Neutrophil (primary cell): ENCODE data around the gene PERM1.
A peak's percentile ranks its signal among the peaks of the same experiment; 100 is the strongest.

Experiments
- H3K27ac ChIP-seq: fragments of 200-600 bp; sonication (generic); 2 replicates; pipeline ENCODE4 v1.5.1; 2016; ENCODE audit warnings: mild to moderate bottlenecking, moderate library complexity
- H3K27me3 ChIP-seq: fragments of 200-600 bp; sonication (generic); 2 replicates; pipeline ENCODE4 v1.6.0; 2016; ENCODE audit warnings: mild to moderate bottlenecking
- H3K36me3 ChIP-seq: fragments of 200-600 bp; sonication (generic); 2 replicates; pipeline ENCODE4 v1.5.1; 2017
- H3K4me1 ChIP-seq, 2 experiments: fragments of 200-600 bp in 1 of 2; sonication (generic) in 1 of 2; 1 replicate in 1 of 2; 2 replicates in 1 of 2; pipeline versions ENCODE4 v1.5.1 to v1.6.1; 2013 to 2016; ENCODE audit warnings: low read depth in 1 of 2, low read length in 1 of 2, mild to moderate bottlenecking in 1 of 2, moderate library complexity in 1 of 2; ENCODE audit not compliant: control insufficient read depth in 1 of 2, insufficient read depth in 1 of 2
- H3K4me3 ChIP-seq, 2 experiments: fragments of 200-600 bp in 1 of 2; sonication (generic) in 1 of 2; 1 replicate in 1 of 2; 2 replicates in 1 of 2; pipeline ENCODE4 v1.5.1; 2013 to 2016; ENCODE audit warnings: low read depth in 1 of 2, low read length in 1 of 2, mild to moderate bottlenecking in 1 of 2, moderate library complexity in 1 of 2
- H3K9me3 ChIP-seq: fragments of 200-600 bp; sonication (generic); 2 replicates; pipeline ENCODE4 v1.5.1; 2016
- TF ChIP-seq, protein P1 (sequence below): fragments of 200-600 bp; sonication (generic); IDR thresholded peaks from 2 replicates; pipeline ENCODE4 v1.5.1; 2016; ENCODE audit warnings: antibody characterized with exemption

Gene PERM1

DNA sequence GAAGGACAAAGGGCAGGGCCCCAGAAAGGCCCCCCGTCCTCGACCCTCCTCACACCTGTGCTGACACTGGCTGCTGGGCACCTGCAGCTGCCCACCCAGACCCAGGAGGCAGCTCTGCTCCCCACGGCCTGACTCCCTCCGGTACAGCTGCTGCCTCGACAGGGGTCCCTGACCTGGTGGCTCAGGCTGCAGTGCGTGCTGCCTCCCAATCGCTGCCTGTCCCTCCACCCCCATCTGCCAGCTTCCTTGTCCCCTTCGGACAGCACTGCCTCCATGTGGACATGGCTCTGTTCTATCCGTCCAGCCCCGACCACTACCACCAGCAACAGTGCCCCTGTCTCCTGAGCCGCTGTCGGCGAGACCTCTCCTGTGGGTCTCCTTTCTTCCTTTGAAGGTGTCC, 27.0 kb downstream of the PERM1 start:
- Histone ChIP-seq H3K9me3 (no peaks in the 10 kb centered on the region), H3K36me3 (peaks cover 45% of the 10 kb centered on the region), H3K27ac (peak overlapping the region; percentile 48), H3K4me3 (no peak overlapping the region), H3K27me3 (peaks cover 7% of the 10 kb centered on the region), H3K4me1 (peaks cover 27% of the 10 kb centered on the region in 2 experiments)
- TF ChIP-seq, protein P1, sequence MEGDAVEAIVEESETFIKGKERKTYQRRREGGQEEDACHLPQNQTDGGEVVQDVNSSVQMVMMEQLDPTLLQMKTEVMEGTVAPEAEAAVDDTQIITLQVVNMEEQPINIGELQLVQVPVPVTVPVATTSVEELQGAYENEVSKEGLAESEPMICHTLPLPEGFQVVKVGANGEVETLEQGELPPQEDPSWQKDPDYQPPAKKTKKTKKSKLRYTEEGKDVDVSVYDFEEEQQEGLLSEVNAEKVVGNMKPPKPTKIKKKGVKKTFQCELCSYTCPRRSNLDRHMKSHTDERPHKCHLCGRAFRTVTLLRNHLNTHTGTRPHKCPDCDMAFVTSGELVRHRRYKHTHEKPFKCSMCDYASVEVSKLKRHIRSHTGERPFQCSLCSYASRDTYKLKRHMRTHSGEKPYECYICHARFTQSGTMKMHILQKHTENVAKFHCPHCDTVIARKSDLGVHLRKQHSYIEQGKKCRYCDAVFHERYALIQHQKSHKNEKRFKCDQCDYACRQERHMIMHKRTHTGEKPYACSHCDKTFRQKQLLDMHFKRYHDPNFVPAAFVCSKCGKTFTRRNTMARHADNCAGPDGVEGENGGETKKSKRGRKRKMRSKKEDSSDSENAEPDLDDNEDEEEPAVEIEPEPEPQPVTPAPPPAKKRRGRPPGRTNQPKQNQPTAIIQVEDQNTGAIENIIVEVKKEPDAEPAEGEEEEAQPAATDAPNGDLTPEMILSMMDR = no peak

DNA sequence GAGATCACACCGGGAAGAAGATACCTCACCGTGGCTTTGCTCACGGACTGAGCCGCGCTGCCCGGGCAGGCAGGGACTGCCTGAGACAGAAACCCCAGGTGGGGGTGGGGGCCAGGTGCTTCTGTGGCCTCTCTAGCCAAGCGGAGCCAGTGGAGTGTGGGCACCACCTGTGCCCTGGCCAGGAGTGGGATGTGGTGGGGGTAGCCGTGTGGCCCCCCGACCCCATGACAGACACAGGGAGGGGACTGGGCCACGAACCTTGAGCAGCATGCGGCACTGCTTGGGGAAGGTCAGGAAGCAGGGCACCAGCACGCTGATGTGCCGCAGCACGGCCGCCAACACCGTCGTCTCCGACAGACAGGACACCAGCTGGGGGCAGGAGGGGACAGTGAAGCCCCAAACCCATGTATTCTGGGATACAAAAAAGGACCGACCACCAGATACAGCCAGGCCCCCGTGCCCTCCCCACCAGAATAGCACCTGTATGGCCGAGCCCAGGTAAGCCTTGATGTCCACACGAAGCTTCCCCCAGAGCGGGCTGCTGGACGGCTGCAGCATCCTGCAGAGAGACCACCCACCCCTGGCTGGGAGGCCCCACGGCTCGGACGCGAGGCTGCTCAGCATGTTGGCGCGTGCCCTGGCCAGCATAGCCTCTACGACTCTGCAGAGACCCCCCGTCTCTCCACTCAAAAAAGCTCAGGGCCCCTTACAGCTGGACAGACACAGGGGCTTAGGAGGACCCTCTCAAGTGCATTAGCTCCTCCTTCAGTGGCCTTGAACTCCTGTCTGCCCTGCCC, 28.2 kb downstream of the PERM1 start:
- Histone ChIP-seq H3K4me3 (no peak overlapping the region), H3K36me3 (peaks cover 57% of the 10 kb centered on the region), H3K4me1 (peaks cover 16 to 20% of the 10 kb centered on the region in 2 experiments), H3K9me3 (no peaks in the 10 kb centered on the region), H3K27me3 (no peaks in the 10 kb centered on the region), H3K27ac (no peak overlapping the region)
- TF ChIP-seq, protein P1 = no peak

DNA sequence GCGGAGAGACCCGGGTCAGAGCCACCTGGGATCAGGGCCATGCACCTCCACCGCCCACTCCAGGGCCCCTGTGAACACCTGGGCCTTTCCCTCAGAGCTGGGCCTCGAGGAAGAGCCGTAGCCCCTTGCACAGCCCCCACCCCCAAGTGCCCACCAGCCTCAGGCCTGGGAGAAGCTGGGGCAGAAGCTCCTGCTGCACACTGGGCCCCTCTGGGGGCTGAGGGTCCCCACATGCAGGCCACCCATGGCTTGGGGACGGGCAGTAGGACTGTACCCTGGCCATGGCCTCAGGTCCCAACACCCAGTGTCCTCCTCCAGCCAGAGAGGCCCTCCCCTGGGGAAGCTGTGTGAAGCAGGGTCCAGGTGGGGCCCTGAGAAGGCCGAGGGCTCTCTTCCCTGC, 29.3 kb downstream of the PERM1 start:
- Histone ChIP-seq H3K36me3 (peaks cover 69% of the 10 kb centered on the region), H3K27me3 (no peaks in the 10 kb centered on the region), H3K27ac (no peak overlapping the region), H3K9me3 (no peaks in the 10 kb centered on the region), H3K4me1 (peaks cover 11 to 12% of the 10 kb centered on the region in 2 experiments), H3K4me3 (no peak overlapping the region)
- TF ChIP-seq, protein P1 = no peak

DNA sequence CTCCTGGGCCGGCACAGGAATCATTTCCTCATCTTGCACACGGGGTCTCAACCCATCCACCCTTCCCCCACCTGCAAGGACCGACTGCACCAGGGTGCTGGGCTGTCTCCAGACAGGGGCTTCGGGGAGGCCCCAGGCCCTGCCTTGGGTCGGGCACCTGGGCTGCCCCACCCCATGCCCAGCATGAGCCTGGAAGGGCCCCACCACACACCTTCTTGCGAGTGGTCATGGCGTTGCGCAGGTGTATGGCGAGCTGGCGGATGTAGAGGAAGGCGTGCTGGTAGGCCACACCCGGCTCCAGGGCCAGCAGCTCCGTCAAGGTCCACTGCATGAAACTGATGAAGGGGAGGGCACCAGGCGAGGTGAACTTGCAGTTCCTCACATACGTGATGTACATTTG, 29.7 kb downstream of the PERM1 start:
- H3K27me3 ChIP-seq = no peaks in the 10 kb centered on the region
- no peak overlapping the region for H3K4me3 ChIP-seq
- H3K27ac ChIP-seq = no peak overlapping the region
- peaks cover 73% of the 10 kb centered on the region for H3K36me3 ChIP-seq
- no peaks in the 10 kb centered on the region for H3K9me3 ChIP-seq
- TF ChIP-seq, protein P1 = no peak
- H3K4me1 ChIP-seq = peaks cover 11% of the 10 kb centered on the region in 2 experiments

DNA sequence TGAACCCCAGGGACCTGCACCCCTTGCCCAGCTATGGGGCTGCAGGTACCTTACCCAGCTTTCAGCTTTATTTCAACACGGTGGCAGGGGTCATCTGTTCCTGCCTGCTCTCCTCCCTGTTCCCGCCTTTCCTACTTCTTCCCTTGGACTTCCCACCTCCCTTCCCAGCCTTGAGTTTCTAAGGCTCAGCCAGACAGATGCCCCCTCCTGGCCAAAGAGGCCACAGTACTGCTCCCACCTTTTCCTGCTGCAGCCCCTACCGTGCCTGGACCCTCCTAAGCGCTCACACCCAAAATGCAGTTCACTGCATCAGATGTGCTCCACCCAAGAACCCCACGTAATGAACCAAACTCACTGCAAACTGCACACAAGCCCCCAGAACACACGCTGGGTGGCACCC, 30.5 kb downstream of the PERM1 start:
- Histone ChIP-seq H3K27ac (no peak overlapping the region), H3K36me3 (peaks cover 81% of the 10 kb centered on the region), H3K27me3 (no peaks in the 10 kb centered on the region), H3K4me3 (no peak overlapping the region), H3K9me3 (no peaks in the 10 kb centered on the region), H3K4me1 (peaks cover 11% of the 10 kb centered on the region in 2 experiments)
- TF ChIP-seq, protein P1 = no peak
